ENCODE data around the gene ARFGEF3. TPM values are rescaled to one million over a fixed set of nuclear protein-coding genes. Genes with fewer than 3 reads are reported as not detected.

Gene ARFGEF3
- total and polyA plus RNA-seq, 4 donors = 0.06 to 0.33 (median 0.16) TPM

- H3K27me3 ChIP-seq (ENCODE audit: control insufficient read depth in 4 of 4, insufficient read depth in 4 of 4, low read length in 3 of 4) = no peaks in the 10 kb centered on the region
- H3K4me1 ChIP-seq (ENCODE audit: control insufficient read depth in 4 of 4, insufficient read depth in 4 of 4, low read length in 3 of 4) = no peaks in the 10 kb centered on the region
- H3K27ac ChIP-seq (ENCODE audit: low read depth in 1 of 2, low read length in 2 of 2) = no peak overlapping the region
- no peak overlapping the region for H3K9ac ChIP-seq (ENCODE audit: low read depth in 1 of 2, low read length in 2 of 2)
- 87% methylated on average over 7 of the region's 7 CpGs for WGBS
- no peaks in the 10 kb centered on the region for H3K36me3 ChIP-seq (ENCODE audit: control insufficient read depth in 4 of 4, insufficient read depth in 3 of 4, low read depth in 1 of 4, low read length in 3 of 4)
- no peaks in the 10 kb centered on the region for H3K9me3 ChIP-seq (ENCODE audit: control insufficient read depth in 4 of 4, low read length in 3 of 4)
- no peak for DNase-seq (ENCODE audit: low spot score)
- TF ChIP-seq SP1 (IDR thresholded peaks at IDR 0.05) = no peak
- TF ChIP-seq CTCF (IDR thresholded peaks at IDR 0.05; ENCODE audit: low read depth, low read length, missing input control) = no peak
- TF ChIP-seq HNF4G (IDR thresholded peaks at IDR 0.05) = no peak
- no peak for TF ChIP-seq NR2F2 (IDR thresholded peaks at IDR 0.05)
- no peak for TF ChIP-seq FOXA1 (IDR thresholded peaks at IDR 0.05)
- no peak for TF ChIP-seq ATF3 (IDR thresholded peaks at IDR 0.05)
- no peak for TF ChIP-seq EGR1 (IDR thresholded peaks at IDR 0.05; ENCODE audit: low read depth in 2 of 2)
- TF ChIP-seq MAX (IDR thresholded peaks at IDR 0.05) = no peak
- TF ChIP-seq, protein P1, sequence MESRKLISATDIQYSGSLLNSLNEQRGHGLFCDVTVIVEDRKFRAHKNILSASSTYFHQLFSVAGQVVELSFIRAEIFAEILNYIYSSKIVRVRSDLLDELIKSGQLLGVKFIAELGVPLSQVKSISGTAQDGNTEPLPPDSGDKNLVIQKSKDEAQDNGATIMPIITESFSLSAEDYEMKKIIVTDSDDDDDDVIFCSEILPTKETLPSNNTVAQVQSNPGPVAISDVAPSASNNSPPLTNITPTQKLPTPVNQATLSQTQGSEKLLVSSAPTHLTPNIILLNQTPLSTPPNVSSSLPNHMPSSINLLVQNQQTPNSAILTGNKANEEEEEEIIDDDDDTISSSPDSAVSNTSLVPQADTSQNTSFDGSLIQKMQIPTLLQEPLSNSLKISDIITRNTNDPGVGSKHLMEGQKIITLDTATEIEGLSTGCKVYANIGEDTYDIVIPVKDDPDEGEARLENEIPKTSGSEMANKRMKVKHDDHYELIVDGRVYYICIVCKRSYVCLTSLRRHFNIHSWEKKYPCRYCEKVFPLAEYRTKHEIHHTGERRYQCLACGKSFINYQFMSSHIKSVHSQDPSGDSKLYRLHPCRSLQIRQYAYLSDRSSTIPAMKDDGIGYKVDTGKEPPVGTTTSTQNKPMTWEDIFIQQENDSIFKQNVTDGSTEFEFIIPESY (IDR thresholded peaks at IDR 0.05) = no peak
- no peak for TF ChIP-seq RXRA (IDR thresholded peaks at IDR 0.05)
- no peak for TF ChIP-seq TAF1 (conservative IDR thresholded peaks at IDR 0.05)
- TF ChIP-seq RAD21 (IDR thresholded peaks at IDR 0.05) = no peak
- no peak for TF ChIP-seq GABPA (IDR thresholded peaks at IDR 0.05 in 1 of 2, conservative IDR thresholded peaks at IDR 0.05 in 1 of 2)
- no peak overlapping the region for H3K4me3 ChIP-seq (ENCODE audit: low read depth in 1 of 3, low read length in 3 of 3)
Measured at GRCh38 chr6:138248011-138248410, 86.3 kb downstream of the ARFGEF3 start.

GRCh38 chr6:138248878-138249277 is 87.1 kb downstream of the ARFGEF3 start:
- no peak overlapping the region for H3K9ac ChIP-seq (ENCODE audit: low read depth in 1 of 2, low read length in 2 of 2)
- H3K9me3 ChIP-seq (ENCODE audit: control insufficient read depth in 4 of 4, low read length in 3 of 4) = no peaks in the 10 kb centered on the region
- H3K27me3 ChIP-seq (ENCODE audit: control insufficient read depth in 4 of 4, insufficient read depth in 4 of 4, low read length in 3 of 4) = no peaks in the 10 kb centered on the region
- TF ChIP-seq TAF1 (conservative IDR thresholded peaks at IDR 0.05) (no peak), RXRA (IDR thresholded peaks at IDR 0.05) (no peak), JUND (IDR thresholded peaks at IDR 0.05) (no peak), FOXA2 (IDR thresholded peaks at IDR 0.05) (no peak), MAX (IDR thresholded peaks at IDR 0.05) (no peak), NR2F2 (IDR thresholded peaks at IDR 0.05) (no peak), YY1 (IDR thresholded peaks at IDR 0.05) (no peak), SP1 (IDR thresholded peaks at IDR 0.05) (no peak), CTCF (IDR thresholded peaks at IDR 0.05; ENCODE audit: low read depth, low read length, missing input control) (no peak), EGR1 (IDR thresholded peaks at IDR 0.05; ENCODE audit: low read depth in 2 of 2) (no peak), HNF4G (IDR thresholded peaks at IDR 0.05) (no peak), FOXA1 (IDR thresholded peaks at IDR 0.05) (no peak), ATF3 (IDR thresholded peaks at IDR 0.05) (no peak), RAD21 (IDR thresholded peaks at IDR 0.05) (no peak), HNF4A (conservative IDR thresholded peaks at IDR 0.05) (no peak), GABPA (IDR thresholded peaks at IDR 0.05 in 1 of 2, conservative IDR thresholded peaks at IDR 0.05 in 1 of 2) (no peak)
- TF ChIP-seq, protein P1 (IDR thresholded peaks at IDR 0.05) = no peak
- TF ChIP-seq, protein P2, sequence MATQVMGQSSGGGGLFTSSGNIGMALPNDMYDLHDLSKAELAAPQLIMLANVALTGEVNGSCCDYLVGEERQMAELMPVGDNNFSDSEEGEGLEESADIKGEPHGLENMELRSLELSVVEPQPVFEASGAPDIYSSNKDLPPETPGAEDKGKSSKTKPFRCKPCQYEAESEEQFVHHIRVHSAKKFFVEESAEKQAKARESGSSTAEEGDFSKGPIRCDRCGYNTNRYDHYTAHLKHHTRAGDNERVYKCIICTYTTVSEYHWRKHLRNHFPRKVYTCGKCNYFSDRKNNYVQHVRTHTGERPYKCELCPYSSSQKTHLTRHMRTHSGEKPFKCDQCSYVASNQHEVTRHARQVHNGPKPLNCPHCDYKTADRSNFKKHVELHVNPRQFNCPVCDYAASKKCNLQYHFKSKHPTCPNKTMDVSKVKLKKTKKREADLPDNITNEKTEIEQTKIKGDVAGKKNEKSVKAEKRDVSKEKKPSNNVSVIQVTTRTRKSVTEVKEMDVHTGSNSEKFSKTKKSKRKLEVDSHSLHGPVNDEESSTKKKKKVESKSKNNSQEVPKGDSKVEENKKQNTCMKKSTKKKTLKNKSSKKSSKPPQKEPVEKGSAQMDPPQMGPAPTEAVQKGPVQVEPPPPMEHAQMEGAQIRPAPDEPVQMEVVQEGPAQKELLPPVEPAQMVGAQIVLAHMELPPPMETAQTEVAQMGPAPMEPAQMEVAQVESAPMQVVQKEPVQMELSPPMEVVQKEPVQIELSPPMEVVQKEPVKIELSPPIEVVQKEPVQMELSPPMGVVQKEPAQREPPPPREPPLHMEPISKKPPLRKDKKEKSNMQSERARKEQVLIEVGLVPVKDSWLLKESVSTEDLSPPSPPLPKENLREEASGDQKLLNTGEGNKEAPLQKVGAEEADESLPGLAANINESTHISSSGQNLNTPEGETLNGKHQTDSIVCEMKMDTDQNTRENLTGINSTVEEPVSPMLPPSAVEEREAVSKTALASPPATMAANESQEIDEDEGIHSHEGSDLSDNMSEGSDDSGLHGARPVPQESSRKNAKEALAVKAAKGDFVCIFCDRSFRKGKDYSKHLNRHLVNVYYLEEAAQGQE (IDR thresholded peaks at IDR 0.05) = no peak
- DNase-seq (ENCODE audit: low spot score) = no peak
- H3K36me3 ChIP-seq (ENCODE audit: control insufficient read depth in 4 of 4, insufficient read depth in 3 of 4, low read depth in 1 of 4, low read length in 3 of 4) = no peaks in the 10 kb centered on the region
- no peak overlapping the region for H3K27ac ChIP-seq (ENCODE audit: low read depth in 1 of 2, low read length in 2 of 2)
- no peaks in the 10 kb centered on the region for H3K4me1 ChIP-seq (ENCODE audit: control insufficient read depth in 4 of 4, insufficient read depth in 4 of 4, low read length in 3 of 4)
- 87% methylated on average over 1 of the region's 1 CpG for WGBS
- no peak overlapping the region for H3K4me3 ChIP-seq (ENCODE audit: low read depth in 1 of 3, low read length in 3 of 3)
